ENCODE data around the gene GIPC1.
A peak's percentile ranks its signal among the peaks of the same experiment; 100 is the strongest.

The GIPC1 gene

DNA sequence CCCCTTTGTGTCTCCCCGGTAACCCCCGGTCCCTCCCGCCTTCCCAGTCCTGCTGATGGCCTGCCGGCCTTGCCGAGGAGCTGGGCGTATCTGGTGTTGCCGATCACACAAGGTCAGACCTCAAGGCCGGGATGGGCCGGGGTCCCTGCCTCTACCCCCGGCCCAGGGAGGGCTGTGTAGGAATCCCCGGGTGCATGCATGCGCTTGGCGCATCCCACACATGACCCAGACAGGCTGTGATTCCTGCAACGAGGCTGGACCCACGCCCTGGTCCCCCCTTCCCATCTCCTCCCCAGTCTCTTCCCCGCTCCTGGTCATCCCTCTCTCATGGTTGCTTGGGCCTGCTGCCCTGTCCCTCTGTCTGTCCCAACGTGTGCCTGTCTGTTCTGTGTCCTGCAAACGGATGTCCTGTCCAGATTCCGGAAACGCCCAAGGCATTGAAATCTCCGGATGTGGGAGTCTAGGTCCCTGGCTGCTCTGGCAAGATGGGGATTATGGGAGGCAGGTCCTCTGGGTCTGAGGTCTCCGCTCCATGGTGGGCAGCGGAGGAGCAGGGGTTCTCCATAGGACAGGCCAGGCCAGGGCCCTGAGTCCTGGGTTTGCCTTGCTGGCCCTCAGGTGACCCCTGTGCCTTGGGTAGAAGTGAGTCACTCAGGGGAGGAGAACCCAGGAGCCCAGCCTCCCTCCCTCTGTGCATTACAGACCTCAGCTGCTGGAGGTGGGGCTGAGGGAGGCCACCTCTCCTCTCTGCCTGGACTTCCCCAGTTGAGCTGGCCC, 61.2 kb downstream of the GIPC1 start:
- peak; percentile 59 for DNase-seq

DNA sequence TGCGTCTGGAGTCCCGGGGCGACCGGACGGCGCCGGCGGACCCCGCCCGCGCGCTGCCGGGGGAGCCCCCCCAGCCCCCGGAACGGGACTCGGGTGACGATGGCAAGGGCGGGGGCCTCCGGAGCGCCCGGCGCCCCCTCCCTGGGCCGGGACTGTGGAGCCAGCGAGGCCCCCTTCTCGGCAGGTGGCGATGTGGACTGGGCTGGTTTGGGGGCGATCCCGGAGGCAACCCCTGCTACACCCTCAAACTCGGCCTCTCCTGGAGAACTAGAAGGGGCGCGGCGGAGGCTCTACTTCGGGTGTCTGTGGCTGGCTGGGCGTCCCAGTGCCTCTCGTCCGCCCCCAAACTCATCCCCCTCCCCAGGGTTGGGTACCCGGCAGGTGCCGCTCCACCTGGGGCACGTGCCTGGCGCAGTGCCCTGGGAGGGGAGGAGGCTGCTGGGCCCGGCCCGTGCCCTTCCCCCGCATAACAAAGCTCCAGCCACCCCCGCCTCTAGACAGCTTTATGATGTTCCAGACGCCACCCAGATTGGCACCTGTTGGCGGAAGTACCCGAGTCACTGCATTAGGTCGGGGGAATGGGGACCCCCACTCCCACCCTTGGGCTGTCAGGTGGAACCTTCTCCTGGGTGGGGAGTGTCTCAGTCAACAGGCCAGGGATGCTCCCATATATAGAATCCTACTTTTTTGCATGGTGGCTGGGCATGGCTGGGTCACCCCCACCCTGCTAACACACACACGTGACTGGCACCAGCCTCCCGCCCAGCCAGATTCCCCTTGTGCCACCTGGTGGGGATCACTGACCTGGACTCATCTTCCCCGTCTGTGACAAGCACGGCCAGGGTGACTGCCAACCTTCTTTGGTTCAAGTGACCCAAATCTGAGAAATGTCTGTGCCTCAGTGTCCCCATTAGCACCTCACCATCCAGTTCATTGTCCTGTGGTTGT, 62.1 kb downstream of the GIPC1 start:
- peak; percentile 57 for DNase-seq

DNA sequence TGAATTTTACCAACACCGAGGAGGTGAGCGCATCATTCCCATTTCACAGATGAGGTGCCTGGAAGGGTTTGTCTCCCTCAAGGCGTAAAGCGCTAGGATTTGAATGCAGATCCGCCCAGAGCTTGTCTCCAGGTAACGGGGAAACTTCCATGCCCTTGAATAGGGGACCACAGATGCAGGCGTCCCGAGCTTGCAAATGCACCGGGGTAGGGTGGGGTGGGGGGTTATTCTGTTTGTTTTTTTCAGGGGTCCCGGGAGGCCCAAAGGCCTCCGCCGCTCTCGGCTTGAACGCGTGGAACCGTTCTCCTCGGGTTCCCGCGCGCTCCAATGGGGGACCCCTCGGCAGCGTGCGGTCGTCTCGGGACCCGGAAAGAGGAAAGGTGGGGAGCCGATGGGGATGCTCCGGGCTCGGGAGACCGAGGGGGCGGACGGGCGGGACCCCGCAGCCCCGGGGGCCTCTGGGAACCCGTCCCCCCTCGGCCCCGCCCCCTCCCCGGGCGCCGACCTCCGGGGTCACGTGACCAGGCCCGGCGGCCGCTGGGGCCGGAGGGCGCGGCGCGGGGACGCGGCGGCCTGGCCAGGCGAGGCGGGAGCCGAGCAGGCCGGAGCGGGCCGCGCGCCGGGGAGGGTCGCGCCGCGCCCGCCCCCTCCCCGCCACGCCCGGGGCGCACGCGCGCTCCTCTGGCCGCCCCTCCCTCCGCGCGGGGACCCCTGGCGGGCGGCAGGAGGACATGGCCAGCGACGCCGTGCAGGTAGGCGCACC, 63.0 kb downstream of the GIPC1 start, which contains the start of gene PKN1:
PKN1 (plus strand) TSS at position 516 of the 763 bp plus-strand sequence; CDS start at position 732, 216 bp downstream.
- DNase-seq = peak; percentile 77

DNA sequence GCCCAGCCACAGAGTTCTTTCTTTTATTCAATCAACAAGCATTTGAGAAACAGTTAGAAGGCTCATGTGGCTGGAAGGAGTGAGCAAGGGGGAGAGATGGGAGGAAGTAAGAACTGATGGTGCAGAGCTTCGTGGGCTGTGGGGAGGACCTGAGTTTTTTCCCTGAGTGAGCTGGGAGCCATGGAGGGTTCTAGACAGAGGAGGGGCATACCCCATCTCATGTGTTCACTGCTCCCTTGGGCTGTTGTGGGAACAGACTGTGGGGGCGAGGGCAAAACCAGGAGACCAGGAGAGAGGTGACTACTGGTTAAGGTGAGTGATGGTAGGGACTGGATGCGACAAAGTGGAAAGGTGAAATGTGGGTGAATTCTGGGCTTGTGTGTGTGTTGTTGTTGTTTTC, 65.2 kb downstream of the GIPC1 start:
- DNase-seq = no peak

DNA sequence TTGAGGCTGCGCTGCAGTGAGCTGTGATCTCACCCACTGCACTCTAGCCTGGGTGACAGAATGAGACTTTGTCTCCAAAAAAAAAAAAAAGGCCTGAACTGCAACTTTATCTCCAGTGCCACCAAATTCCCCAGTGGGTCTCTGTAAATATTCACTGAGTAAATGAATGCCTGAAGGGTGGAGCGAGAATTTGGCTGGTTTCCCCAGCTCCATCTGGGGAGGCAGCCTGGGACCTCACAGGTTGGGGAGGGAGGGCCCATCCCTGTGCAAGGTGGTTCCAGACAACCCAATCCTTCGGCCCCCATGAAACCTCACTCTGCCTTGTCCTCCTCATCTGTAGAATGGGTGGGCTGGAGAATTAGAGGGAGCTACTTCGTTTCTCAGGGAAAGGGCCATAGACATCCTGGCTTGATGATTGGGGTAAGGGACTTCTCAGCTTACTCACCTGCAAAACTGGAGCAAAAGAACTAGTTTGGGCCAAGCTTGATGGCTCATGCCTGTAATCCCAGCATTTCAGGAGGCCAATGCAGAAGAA, 67.0 kb downstream of the GIPC1 start:
- no peak for DNase-seq
